IMR-90 (cell line): ENCODE results near the gene ULBP2. TPM values are rescaled to one million over a fixed set of nuclear protein-coding genes. Genes with fewer than 3 reads are reported as not detected.

Source experiments
- polyA plus RNA-seq, 3 experiments: library from polyadenylated mRNA; depleted of rRNA; stranded (reverse); fragments of >200 nt; gene quantifications; 2 replicates each; pipeline ENCODE4 v1.2.3, GENCODE V29; 2012; ENCODE audit warnings: low replicate concordance in 1 of 3
- total RNA-seq: library from RNA; depleted of rRNA; stranded (reverse); fragments of >200 nt; gene quantifications from 2 replicates; pipeline ENCODE4 v1.2.3, GENCODE V29; 2012; rRNA removed

Gene ULBP2
- total and polyA plus RNA-seq, 2 of the 4 experiments (the other 2 are of a cell fraction), result 7.9 to 16.2 TPM

Other genes with a start within 250 kb of the ULBP2 start
- gene LATS1, start 223.9 kb upstream of the ULBP2 start, total RNA-seq, result 18.3 and 20.1 TPM in 2 replicates
- 7.9 and 8.8 TPM in 2 replicates for gene LATS1, start 223.9 kb upstream of the ULBP2 start, polyA plus RNA-seq (2012; rRNA removed)
- 35.0 and 40.5 TPM in 2 replicates for gene NUP43, start 195.5 kb upstream of the ULBP2 start, total RNA-seq
- gene NUP43, start 195.5 kb upstream of the ULBP2 start, polyA plus RNA-seq (2012; rRNA removed), result 7.7 and 14.2 TPM in 2 replicates
- gene PCMT1, start 192.3 kb upstream of the ULBP2 start, total RNA-seq, result 109 and 159 TPM in 2 replicates
- gene PCMT1, start 192.3 kb upstream of the ULBP2 start, polyA plus RNA-seq (2012; rRNA removed), result 100 and 101 TPM in 2 replicates
- 63.8 and 74.7 TPM in 2 replicates for gene LRP11, start 77.7 kb upstream of the ULBP2 start, total RNA-seq
- 46.5 and 48.8 TPM in 2 replicates for gene LRP11, start 77.7 kb upstream of the ULBP2 start, polyA plus RNA-seq (2012; rRNA removed)
- not detected in 2 replicates for gene RAET1E, start 43.9 kb upstream of the ULBP2 start, total RNA-seq
- not detected in 2 replicates for gene RAET1E, start 43.9 kb upstream of the ULBP2 start, polyA plus RNA-seq (2012; rRNA removed)
- gene RAET1G, start 18.9 kb upstream of the ULBP2 start, total RNA-seq, result 1.3 and 2.2 TPM in 2 replicates
- gene RAET1G, start 18.9 kb upstream of the ULBP2 start, polyA plus RNA-seq (2012; rRNA removed), result 3.6 and 4.2 TPM in 2 replicates
- 0.18 and 0.56 TPM in 2 replicates for gene ULBP1, start 21.9 kb downstream of the ULBP2 start, total RNA-seq
- gene ULBP1, start 21.9 kb downstream of the ULBP2 start, polyA plus RNA-seq (2012; rRNA removed), result 0.69 and 0.87 TPM in 2 replicates
- gene RAET1L, start 83.5 kb downstream of the ULBP2 start, total RNA-seq, result not detected in 2 replicates
- not detected in 2 replicates for gene RAET1L, start 83.5 kb downstream of the ULBP2 start, polyA plus RNA-seq (2012; rRNA removed)
- gene ULBP3, start 127.1 kb downstream of the ULBP2 start, total RNA-seq, result 35.1 and 43.0 TPM in 2 replicates
- 11.1 and 13.2 TPM in 2 replicates for gene ULBP3, start 127.1 kb downstream of the ULBP2 start, polyA plus RNA-seq (2012; rRNA removed)
- gene PPP1R14C, start 201.0 kb downstream of the ULBP2 start, total RNA-seq, result not detected in 2 replicates
- not detected in 2 replicates for gene PPP1R14C, start 201.0 kb downstream of the ULBP2 start, polyA plus RNA-seq (2012; rRNA removed)